HG03558 (cell line): ENCODE data around the gene DUSP28.

ENCODE experiments used
- ATAC-seq: cut with Tn5 transposase; IDR thresholded peaks from one replicate; pipeline ENCODE4 v1.9.1; 2021; ENCODE audit warnings: moderate number of reproducible peaks; ENCODE audit not compliant: unreplicated experiment; ENCODE audit errors: extremely low read depth

DUSP28 gene

GRCh38 chr2:240571314-240571973 lies 11.3 kb downstream of the DUSP28 start:
- ATAC-seq = no peak

GRCh38 chr2:240572141-240573031 lies 12.2 kb downstream of the DUSP28 start:
- no peak for ATAC-seq

- no peak for ATAC-seq
Observed at GRCh38 chr2:240573071-240573515, 12.9 kb downstream of the DUSP28 start.

GRCh38 chr2:240573516-240574385 lies 13.6 kb downstream of the DUSP28 start:
- no peak for ATAC-seq

GRCh38 chr2:240574386-240575100 lies 14.4 kb downstream of the DUSP28 start:
- no peak for ATAC-seq

- no peak for ATAC-seq
Observed at GRCh38 chr2:240575101-240575965, 15.2 kb downstream of the DUSP28 start.

- ATAC-seq = no peak
Observed at GRCh38 chr2:240576036-240576435, 15.9 kb downstream of the DUSP28 start.

- no peak for ATAC-seq
Observed at GRCh38 chr2:240576436-240577205, 16.5 kb downstream of the DUSP28 start.

- ATAC-seq = no peak
Observed at GRCh38 chr2:240577281-240578109, 17.3 kb downstream of the DUSP28 start.

GRCh38 chr2:240578110-240578450 lies 17.9 kb downstream of the DUSP28 start:
- ATAC-seq = no peak

- no peak for ATAC-seq
Observed at GRCh38 chr2:240578488-240578887, 18.3 kb downstream of the DUSP28 start.

GRCh38 chr2:240579071-240579762 lies 19.1 kb downstream of the DUSP28 start:
- no peak for ATAC-seq

- no peak for ATAC-seq
Observed at GRCh38 chr2:240579771-240580614, 19.8 kb downstream of the DUSP28 start.

- no peak for ATAC-seq
Observed at GRCh38 chr2:240581811-240582210, 21.7 kb downstream of the DUSP28 start.

GRCh38 chr2:240582781-240583180 lies 22.6 kb downstream of the DUSP28 start:
- ATAC-seq = no peak

GRCh38 chr2:240583774-240584173 lies 23.6 kb downstream of the DUSP28 start:
- no peak for ATAC-seq
